NCI-H345 treated with DMSO at 0.1 percent for 48 hours (cell line): ENCODE measurements around the gene LCN12.
"Not testable (repeated sequence)": the region's sequence is repeated elsewhere in the genome, so short reads cannot be mapped to it uniquely, and the experiment has no call there.

ENCODE experiments used
- DNase-seq: peaks from one replicate; lab custom pipeline; 2025; ENCODE audit not compliant: unreplicated experiment; lab: John Stamatoyannopoulos, UW

Gene LCN12

DNA sequence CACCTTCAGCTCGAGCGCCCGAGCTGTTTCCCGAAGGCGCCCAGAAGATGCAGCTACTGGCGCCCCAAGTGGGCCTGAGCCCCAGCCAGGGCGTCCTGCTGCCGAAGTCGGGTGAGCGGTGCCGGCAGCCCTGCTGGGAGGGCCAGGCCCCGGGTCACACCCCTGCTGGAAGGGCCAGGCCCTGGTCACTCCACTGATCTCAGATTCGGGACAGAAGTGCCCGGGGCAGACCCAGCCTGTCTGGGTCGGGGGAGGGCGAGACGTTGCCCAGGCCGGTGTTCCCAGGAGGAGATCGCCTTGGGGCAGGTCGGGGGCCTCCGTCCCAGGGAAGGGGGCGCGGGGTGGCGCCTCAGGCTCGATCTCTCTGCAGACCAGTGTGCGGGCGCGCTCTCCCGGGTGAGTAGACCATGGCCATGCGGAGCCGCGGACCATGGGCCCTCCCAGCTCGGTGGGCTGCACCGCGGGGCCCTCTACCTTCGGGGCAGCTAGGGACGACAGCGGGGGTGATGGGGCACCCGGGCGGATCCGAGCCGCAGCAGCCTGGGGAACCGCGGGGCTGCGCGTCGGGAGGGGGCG is 33.0 kb downstream of the LCN12 start:
- no peak for DNase-seq

- no peak for DNase-seq
These were observed 33.8 kb downstream of the LCN12 start for GRCh38 chr9:136985853-136986252.

DNA sequence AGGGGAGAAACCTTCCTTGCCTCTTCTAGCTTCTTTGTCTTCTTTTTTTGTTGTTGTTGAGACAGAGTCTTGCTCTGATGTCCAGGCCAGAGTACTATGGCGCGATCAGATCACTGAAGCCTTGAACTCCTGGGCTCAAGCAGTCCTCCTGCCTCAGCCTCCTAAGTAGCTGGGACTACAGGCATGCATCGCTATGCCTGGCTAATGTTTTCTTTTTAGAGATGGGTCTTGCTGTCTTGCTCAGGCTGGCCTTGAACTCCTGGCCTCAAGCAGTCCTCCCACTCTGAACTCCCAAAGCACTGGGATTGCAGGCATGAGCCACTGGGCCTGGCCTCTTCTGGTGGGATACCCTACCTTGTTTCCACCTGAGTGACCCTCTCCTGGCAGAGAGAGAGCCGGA is 36.8 kb downstream of the LCN12 start:
- DNase-seq: no peak

- DNase-seq: peak; percentile 59
These were observed 38.3 kb downstream of the LCN12 start for GRCh38 chr9:136990242-136990911.

DNA sequence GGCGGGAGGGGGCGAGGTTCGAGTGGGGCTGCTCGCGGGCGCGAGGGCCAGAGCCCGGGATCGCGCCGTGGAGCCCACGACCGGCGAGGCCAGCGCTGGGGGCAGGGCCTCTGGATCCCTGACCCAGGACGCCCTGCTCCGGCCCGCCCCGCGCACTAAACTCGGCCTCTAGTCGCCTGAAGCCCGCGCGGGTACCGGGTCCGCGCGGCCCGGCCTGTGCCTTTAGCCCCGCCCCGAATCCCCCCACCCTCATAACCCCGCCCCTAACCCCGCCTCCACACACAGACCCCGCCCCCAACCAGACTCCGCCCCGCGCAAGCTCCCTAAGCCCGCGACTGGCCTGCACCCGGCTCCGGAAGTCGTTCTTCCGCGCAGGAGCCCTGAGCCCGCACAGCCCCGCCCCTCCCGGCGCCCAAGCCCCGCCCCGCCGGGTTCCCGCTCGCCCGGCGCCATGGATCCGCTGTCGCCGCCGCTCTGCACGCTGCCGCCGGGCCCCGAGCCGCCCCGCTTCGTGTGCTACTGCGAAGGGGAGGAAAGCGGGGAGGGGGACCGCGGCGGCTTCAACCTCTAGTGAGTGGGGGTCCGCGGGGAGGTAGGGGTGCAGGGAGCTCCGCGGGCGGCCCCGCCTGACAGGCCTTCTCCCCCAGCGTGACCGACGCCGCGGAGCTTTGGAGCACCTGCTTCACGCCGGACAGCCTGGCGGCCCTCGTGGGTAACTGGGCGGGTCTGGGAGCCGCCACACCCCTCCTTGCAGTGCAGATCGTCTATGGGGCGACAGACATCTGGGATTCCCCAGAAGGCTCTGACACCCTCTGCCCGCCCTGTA is 40.1 kb downstream of the LCN12 start, which contains the start of gene PAXX:
Gene PAXX (plus strand): TSS at position 430 of the 826 bp plus-strand sequence. CDS start 22 bp downstream, at position 452.
- DNase-seq: peak; percentile 58

- no peak for DNase-seq
These were observed 40.8 kb downstream of the LCN12 start for GRCh38 chr9:136992819-136993369.

GRCh38 chr9:136994180-136994887 is 42.3 kb downstream of the LCN12 start:
- DNase-seq: no peak

- no peak for DNase-seq
These were observed 42.8 kb downstream of the LCN12 start for GRCh38 chr9:136994888-136995230.

DNA sequence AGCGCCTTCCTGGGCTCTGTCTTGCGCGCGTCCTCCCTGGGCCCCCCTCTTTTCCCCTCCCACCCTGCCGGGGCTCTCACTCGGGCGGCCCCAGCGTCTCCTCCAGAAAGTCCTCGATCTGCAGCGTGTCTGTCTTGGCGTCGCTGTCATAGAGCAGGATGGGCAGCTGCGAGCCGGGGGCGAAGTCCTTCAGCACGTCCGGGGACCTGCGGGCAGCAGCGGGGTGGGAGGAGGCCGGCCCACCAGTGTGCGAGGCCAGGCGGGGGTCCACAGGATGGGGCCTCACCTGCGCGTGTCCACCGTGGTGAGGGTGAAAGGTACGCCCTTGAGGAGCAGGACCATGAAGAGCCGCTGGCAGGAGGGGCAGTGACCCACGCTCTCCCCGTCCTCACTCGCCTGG is 43.3 kb downstream of the LCN12 start:
- DNase-seq: no peak

GRCh38 chr9:136995772-136996311 is 43.8 kb downstream of the LCN12 start:
- DNase-seq: no peak

DNA sequence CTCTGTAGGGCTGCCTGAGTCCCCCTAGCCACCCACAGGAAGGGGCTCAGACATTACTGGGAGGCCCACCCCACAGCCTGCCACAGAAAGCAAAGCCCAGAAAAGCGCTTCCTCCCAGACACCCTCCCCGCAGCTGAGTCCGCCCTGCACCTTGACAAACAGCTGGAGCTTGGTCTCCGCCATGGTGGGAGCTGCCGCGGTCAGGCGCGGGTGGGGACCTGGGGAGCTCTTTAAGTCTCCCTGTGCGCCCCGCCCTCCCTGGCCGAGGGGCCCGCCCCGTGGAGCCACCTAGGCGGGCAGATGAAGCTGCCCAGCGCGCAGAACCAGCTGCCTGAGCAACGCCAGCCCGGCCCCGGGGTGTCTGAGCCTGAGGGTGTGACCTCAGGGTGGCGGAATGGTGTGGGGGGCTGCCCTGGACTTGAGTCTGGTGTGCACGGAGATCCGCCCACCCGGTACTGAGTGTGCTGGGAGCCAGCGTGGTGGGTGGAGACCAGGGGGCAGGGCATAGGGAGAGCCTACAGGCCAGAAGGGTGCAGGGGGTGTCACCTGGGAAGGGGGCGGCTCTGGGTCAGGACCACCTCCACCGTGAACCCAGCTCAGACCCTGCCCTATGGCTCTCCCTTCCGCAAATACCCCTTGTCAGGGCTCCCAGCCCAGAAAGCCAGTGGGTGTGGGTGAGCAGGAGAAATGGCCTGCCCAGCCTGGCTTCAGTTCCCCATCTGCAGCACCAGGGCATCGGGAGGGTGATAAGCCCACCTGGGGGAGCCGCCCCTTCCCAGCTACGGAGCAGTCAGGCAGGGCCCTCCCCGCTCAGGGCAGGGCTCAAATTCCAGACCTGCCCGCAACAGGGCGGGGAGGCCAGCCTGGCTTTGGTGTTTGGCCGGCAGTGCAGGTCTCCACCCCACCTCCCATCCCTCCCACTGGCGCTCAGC is 44.6 kb downstream of the LCN12 start, which contains the start of gene CLIC3:
Gene CLIC3 (minus strand): TSS at position 208 of the 932 bp plus-strand sequence. CDS start 25 bp downstream, at position 183.
- no peak for DNase-seq

GRCh38 chr9:136997371-136997770 is 45.3 kb downstream of the LCN12 start:
- DNase-seq: no peak

DNA sequence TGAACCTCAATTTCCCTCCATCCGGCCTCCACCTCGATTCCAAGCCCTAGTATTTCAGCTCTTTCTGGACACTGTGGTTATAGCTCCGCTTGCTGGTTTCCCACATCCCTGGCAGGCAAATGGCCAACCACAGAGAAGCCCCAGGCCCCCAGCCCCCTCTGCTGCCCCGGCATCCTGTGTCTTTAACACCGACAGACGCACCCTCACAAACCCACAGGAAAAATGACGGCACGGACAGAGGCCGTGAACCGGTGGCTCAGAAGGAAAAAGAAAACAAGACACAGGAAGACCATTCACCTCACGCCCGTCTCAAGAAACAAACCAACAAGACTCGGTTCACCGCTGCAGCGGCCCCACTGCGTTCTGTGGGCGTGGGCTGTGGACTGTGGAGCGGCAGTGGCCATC is 45.8 kb downstream of the LCN12 start:
- DNase-seq: no peak

DNA sequence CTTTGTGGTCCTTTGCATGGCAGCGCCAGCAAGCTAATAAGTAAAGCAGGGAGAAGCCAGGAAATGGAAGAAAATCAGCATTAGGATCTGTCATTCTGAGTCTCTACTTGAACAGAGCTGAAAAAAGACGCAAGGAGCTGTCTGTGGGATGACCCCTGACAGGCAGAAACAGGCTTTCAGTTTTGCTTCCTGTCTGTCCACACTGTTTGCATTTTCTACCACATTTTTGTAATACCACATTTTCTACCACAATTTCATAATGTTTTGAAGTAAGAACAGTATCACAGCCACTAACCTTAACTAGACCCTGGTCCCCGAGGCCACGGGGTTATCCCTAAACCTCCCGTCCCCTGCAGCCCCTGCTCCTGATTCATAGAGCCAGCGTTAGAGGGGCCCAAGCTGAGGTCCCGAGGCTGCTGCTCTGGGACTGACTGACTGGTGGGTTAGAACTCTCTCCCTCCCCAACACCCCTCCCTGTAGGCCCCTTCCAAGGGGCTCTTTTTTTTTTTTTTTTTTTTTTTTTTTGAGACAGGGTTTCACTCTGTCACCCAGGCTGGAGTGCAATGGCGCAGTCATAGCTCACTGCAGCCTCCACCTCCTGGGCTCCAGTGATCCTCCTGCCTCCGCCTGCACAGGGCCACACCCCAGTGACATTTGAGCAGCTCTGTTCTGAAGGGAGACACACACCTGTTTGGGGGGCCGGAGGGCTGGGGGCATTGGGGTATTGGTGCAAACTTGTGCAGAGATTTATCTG is 48.3 kb downstream of the LCN12 start:
- no peak for DNase-seq

DNA sequence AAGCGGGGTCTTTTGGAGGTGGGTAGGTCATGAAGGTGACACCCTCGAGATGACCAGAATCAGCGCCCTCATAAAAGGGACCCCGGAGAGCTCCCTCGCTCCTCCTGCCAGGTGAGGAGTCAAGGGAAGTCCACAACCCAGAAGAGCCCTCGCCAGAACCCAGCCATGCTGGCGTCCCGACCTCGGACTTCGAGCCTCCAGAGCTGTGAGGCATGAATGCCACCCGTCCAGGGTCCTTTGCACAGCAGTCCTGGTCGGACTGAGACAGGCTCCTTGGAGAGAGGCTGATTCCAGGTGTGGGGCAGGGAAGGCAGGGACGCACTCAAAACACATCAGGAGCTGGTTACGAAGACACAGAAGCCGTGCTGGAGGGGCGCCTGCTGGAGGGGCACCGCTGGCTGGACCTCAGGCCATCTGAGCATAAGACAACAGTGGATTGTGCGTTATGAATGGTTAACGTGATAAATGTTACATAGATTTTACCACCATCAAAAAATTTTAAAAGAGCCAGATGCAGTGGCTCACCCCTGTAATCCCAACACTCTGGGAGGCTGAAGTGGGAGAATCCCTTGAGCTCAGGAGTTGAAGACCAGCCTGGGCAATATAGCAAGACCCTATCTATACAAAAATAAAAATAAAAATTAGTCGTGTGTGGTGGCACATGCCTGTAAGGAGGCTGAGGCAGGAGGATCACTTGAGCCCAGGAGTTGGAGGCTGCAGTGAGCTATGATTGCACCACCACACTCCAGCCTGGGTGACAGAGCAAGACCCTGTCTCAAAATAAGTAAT is 50.0 kb downstream of the LCN12 start:
- DNase-seq: no peak

- no peak for DNase-seq
These were observed 50.6 kb downstream of the LCN12 start for GRCh38 chr9:137002646-137003041.

- not testable (repeated sequence) for DNase-seq
These were observed 52.2 kb downstream of the LCN12 start for GRCh38 chr9:137004285-137004684.
